Measurements from ENCODE around the gene CSAD.
"Not testable (repeated sequence)": the region's sequence is repeated elsewhere in the genome, so short reads cannot be mapped to it uniquely, and the experiment has no call there.

CSAD gene

DNA sequence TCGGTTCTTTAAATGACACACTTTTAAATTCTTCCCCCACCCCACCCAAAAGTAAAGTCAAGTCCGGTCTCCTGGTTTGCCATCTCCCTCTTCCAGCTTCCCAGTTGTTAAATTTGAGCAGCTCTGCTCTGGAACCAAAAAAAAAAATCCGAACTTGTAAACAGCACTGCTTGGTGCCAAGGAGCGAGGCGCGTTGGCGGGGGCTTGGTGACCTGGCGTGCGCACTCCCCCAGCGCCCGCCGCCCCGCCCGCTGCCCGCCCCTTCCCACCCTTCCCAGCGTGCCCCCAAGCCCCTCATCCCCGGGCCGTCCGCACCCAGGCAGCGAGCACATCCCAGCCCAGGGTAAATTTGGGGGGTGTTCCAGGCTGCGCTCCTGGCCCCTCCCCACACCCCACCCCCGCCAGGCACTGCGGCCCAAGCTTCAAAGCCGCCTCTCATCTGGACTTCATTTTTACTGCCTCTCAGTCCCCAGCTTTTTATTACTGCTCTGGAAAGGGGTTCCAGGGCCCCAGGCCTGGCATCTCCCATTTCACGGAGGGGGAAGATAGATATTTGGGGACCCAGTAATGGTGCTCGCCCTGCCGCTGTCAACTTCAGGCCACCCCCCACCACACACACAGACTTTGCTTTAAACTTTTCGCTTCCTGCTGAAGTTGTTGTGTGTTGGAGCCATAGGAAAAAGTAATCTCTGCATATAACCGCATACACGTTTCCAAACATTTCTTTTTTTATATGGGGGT is 38.0 kb upstream of the CSAD start:
- DNase-seq: no peak

DNA sequence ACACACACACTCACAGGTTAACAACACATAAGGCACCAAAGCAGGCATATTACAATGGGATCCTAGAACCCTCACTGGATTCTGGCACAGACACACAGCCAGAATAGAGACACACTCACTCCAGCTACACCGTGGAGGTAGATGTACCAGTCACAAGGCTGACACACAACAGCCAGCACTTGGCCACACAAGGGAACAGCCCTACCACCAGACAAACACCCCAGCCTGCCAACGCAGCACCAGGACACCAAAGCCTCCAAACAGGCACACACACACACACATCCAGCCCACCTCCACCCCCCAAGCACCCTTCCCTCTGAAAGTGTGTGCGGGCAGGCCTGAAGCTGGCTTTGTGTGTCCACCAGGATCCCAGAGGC is 37.2 kb upstream of the CSAD start:
- no peak for DNase-seq

DNA sequence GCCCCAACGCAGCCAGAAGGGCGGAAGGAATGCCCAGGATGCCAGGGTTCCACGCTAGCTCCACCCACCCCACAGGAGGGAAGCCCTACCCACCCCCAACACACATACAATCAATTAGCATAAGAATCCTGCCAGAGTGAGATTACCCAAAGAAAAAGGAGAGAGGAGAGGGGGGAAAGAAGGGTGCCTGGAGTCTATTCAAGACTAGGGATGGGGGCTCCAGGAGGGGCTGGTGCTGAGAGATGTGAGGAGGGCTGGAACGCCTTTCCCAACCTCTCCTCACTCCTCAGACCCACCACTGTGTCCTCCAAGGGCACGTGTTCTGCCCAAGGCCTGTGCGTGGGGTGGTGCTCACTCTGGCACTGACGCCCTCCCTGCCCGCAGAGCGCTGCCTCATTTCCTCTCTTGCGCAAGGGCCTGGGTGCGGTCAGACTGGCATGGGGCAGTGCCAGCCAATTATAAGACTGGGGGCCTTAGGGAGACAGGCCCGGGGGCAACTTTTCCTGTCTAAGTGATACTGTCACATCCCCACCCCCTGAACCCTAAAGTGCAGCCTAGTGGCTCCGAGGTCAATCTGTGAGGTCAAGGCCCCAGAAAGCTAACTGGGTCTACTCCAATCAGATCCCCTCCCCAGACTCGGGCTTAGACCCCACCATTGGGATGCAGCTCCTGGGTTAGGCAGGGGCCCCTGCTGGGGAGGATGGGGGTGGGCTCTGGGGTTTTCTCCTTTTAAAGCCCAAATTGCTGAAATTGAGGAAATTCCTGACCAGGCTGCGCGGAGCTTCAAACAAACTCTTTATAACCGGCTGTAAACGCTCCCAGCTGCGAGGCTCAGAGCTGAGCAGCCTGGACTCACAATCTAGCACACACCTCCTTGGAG is 36.6 kb upstream of the CSAD start:
- DNase-seq: peak in 1 of 2 experiments; percentile 51

DNA sequence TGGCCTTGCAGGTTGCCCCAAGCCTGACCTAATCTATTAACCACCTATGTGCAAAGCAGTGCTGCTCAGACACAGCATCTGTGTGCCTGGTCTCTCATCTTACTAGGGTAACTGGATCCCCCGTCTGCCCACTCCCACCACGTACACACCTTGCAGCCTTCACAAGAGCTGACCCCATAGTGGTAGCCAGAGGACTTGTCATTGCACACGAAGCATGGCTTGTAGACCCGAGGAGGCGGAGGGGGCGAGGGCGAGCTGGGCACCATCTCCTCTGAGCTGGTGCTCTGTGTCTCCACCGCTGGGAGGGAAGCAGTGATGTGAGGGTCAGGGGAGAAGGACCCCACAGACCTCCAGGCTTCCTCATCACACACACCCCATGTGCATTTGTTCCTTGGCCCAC is 34.8 kb upstream of the CSAD start:
- no peak for DNase-seq

DNA sequence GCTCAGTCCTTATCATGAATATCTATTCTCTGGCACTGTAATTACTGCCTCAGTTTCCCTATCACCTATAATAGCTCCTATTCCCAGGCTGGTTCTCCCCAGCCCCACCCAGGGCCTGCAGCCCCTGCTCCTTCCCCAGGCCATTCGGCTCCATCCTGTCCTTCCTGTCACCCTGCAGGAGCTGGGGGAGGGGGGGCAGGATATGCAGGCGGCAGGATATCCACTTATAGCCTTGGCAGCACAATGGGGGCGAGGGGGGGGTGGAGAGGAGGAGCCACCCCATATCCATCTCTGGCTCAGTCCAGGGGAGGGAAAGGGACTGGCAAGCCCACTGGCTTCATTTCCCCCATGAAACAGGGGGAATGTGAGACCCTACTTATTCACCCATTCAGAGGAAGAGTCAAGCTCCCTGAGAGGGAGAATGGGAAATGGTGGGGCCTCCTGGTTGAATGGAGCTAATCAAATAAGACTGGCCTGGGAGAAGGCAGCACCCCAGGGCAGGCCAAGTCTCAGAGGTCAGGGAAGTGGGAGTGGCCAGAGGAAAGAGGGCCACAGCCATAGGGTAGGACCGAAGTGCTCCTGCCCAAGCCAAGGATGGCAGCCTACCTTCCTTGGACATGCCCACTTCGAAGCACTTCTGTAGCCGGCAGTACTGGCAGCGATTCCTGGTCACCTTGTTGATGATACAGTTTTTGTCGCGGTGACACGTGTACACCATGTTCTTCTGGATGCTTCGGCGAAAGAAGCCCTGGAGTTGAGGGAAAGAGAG is 34.1 kb upstream of the CSAD start:
- DNase-seq: no peak

DNA sequence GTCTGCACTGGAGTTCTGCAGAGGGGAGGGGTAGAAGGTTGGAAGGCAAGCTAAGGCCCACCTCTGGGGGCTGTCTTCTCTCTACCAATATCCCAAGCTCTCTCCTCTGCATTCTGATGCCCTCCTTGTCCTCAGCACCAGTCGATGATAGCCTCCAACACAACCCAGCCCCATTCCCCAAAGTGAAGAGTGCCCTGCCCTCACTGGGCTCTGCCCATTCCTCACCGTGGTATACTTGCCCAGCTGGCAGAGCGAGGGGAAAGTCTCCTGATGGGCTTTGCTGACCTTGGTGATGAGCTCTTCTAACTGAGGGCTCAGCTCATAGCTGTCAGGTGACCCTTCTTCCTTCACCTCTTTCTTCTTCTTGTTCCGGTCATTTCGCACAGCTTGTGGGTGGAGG is 33.5 kb upstream of the CSAD start:
- no peak for DNase-seq

DNA sequence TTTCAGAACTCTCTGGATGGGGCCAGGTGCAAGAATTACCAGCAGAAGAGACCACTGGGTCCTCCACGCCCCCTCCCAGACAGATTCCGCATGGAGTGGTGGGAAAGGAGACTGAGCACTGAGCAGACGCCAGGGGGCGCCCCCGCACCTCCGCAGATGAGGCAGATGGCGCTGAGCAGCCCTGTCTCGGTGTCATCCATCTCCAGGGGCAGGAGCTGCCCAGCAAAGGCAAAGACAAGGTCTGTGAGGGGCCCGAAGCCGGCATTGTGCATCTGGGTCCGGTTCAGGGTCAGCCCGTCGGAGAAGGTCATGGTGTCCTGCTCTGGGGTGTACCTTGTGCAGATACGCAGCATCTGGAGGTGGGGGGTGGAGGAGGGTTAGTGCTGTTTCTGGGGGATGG is 32.6 kb upstream of the CSAD start:
- DNase-seq: peak; percentile 22 to 68

DNA sequence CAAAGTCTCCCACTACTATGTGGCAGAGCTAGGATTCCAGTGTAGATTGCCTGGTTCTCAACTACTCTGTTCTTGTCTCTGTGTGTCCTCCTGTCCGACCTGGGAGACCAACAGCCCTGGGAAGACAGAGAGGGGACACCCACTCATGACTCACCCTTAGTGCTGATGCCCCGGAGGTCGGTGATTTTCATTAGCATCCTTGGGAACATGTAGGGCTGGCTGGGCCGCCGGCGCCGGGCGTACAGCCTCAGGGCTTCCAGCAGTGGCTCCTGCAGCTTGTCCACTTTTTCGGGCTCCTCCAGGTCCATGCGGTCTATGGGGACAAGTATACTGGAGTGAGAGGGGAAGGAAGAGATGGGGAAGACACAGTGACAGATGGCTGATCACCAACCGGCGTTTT is 32.2 kb upstream of the CSAD start:
- DNase-seq: no peak

DNA sequence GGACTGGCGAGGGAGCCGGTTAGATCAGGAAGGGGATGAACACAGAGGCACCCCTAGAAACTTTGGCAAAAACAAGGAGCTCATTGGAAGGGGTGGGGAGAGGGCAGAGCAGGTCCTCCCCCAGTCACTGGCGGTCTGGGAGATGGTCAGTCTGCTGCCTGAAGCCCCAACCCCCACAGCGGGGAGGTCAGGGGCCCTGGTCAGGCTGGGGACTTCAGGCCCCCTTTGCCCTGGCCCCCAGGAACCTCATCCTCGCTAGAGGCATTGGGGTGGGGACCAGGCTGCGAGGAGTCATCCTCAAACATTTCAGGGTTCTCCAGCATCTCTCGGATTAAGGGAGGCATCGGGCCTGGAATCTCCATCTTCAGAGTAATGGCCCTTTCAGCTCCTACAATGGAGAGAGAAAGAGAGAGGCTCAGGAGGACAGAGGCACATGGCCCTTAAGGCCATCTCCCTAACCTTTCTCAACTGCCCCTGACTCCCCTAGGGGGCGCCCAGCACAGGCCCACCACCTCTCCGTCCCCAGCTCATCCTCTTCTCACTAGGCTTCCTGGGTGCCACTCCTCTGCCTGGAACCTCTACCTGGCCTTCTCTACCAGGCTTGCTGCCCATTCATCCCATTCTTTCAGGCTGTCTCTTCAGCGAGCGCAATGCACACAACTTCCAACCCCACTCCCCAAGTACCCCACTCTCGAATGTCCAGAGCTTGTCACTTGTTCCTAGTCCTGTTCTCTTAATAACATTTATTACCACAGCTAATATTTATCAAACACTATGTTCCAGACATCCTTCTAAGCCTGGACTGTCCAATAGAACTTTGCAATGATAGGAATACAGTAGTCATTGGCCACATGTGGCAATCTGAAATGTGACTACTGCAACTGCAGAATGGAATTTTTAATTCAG is 31.0 kb upstream of the CSAD start:
- no peak for DNase-seq

DNA sequence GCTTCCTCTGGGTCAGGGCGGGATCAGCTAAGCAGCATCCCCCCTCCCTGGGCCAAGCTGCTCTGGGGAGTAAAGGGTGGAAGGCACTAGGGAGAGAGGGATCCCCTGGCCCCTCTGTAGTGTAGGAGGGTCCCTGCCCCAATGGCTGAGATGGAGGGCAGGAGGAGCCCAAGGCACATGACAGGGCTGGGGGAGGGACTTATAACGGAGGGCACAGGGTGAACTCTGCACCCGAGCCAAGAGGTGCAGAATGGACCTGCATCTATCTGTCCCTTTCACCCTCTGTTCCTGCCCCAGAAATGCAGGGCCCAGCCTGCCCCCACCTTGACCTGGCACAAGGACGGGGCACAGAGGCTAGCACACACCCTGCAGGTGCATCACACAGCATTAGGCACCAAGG is 30.1 kb upstream of the CSAD start:
- no peak for DNase-seq

DNA sequence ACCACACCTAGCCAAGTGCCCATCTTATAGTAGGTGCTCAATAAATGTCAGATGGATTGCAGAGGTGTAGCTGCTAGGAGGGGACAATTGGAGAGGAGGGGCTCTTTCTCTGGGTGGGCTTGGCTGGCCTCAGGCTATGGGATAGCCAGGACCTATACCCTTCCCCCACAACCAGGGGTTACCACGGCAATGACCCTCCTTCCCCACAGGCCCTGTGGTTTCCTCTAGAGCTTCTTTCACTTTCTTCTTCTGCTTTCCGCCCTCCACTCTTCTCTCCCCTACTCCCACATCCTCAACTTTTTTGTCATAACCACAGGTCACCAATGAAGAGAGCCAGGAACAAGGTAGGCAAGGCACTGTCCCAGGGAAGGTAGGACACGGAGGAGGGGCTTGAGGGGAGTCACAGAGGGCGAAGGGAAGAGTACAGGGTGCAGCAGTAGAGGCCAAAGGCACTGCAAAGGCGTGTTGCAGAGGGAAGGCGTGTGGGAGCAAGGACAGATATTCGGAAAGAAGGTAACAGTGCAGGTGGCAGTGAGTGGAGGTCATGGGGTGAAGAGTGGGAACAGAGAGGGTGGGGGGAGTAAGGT is 28.2 kb upstream of the CSAD start:
- no peak for DNase-seq

DNA sequence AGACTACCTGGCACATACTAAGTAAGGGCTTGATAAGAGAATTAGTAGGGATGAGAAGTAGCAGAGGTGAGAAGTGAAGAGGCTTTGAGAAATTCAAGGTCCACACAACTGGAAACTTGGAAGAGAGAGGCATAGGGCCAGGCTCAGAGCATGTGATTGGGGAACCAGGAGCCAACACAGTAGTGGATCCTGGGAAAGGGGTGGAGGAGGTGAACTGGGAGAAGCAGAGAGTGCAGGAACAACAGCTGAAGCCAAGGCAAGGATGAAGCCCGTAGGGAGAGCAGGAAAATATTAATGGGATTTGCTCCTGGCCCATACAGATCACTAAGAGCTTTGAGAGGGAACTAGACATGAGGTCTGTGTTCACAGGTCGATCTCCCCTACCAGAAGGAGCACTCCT is 27.7 kb upstream of the CSAD start:
- no peak for DNase-seq

DNA sequence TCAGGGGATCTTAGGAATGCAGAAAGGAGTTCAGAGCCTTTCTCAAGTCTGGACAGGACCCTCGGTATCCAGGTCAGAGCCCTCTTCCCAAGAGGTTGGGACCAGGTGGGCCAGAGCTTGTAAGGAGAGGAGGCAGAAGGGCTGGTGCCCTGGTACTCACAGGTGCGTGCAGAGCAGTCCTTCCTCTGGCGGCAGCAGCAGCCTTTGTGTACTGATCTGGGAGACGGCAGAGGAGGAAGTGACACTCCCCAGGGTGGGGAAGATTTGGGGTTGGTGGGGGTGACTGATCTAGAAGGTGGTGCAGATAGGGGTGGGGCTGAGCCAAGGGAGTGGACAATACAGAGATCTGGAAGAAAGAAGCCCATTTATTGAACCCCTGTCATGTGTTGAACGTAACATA is 26.3 kb upstream of the CSAD start, which contains the start of gene ITGB7:
Gene ITGB7 (minus strand): TSS at position 210 of the 400 bp plus-strand sequence. CDS start 6,808 bp downstream, outside the sequence.
- no peak for DNase-seq

DNA sequence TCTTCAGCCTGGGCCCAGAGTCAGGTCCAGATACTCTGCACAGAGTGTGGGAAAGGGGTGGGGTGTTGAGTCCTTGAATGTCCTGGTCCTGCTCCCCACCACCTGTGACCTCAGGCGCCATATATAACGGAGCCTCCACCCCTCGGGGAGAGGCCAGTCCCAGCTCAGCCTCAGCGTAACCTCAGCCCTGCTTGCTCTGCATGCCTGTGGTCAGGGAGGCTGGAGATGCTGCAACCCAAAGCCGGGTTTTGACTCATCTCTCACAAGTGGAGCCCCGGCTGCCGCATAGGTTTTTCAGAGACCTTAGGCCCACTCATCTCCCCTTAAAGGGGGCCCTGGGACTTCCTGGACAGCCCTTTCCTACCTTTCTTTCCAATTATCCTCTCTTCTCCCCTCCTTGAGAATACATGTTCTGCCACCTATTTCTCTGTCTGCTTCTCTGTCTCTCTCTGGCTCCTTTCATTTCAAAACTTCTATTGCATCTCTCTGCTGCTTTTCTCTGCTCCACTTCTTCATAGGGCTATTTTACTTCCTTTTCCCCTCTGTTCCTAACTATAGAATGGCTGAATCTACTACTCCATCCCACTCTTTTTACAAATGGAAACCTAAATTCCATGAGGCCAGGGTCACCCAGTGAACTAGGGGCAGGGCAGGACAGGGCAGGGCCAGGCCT is 25.2 kb upstream of the CSAD start:
- DNase-seq: no peak

DNA sequence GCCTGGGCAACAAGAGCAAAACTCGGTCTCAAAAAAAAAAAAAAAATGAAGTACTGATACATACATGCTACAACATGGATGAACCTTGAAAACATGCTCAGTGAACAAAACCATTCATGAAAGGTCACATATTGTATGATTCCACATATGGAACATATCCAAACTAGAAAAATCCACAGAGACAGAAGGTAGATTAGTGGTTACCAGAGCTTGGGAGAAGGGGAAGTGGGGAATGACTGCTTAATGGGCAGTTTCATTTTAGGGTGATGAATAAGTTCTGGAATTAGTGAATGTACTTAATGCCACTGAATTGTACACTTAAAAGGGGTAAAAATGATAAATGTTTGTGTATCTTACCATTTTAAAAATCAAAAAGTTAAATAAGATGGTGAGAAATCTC is 23.6 kb upstream of the CSAD start:
- DNase-seq: no peak

DNA sequence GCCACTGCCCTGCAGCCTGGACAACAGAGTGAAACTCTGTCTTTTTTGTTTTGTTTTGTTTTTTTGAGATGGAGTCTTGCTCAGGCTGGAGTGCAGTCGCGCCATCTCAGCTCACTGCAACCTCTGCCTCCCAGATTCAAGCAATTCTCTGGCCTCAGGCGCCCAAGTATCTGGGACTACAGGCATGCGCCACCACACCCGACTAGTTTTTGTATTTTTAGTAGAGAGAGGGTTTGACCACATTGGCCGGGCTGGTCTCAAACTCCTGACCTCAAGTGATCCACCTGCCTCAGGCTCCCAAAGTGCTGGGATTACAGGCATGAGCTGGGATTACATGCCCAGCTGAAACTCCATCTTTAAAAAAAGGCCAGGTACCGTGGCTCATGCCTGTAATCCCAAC is 21.6 kb upstream of the CSAD start:
- not testable (repeated sequence) for DNase-seq

DNA sequence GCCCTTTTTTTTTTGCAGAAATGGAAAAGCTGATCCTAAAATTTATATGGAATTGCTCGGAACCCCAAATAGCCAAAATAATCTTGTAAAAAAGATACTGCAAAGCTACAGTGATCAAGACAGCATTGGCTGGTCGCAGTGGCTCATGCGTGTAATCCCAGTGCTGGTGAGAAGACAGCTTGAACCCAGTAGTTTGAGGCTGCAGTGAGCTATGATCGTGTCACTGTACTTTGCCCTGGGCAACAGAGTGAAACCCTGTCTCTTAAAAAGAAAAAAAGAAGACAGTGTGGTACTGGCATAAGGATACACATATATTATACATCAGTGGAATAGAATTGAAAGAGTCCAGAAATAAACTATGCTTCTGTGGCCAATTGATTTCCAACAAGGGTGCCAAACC is 20.9 kb upstream of the CSAD start:
- no peak for DNase-seq

DNA sequence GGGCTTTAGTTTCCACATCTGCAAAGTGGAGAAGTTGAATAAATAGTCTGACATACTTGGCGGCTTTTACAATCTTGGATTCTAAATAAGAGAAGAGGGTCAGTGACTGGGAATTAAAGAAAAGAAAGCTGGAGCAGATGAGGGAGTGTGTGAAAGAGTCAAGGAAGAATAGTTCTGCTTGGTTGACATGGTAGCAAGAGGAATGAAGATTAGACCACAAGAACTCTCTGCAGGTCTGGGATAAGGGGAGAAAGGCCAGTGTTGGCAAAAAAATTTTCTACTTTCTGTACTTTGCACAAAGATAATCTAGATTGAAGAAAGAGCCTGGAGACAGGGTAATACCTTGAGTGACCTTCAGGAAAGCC is 20.4 kb upstream of the CSAD start:
- no peak for DNase-seq

DNA sequence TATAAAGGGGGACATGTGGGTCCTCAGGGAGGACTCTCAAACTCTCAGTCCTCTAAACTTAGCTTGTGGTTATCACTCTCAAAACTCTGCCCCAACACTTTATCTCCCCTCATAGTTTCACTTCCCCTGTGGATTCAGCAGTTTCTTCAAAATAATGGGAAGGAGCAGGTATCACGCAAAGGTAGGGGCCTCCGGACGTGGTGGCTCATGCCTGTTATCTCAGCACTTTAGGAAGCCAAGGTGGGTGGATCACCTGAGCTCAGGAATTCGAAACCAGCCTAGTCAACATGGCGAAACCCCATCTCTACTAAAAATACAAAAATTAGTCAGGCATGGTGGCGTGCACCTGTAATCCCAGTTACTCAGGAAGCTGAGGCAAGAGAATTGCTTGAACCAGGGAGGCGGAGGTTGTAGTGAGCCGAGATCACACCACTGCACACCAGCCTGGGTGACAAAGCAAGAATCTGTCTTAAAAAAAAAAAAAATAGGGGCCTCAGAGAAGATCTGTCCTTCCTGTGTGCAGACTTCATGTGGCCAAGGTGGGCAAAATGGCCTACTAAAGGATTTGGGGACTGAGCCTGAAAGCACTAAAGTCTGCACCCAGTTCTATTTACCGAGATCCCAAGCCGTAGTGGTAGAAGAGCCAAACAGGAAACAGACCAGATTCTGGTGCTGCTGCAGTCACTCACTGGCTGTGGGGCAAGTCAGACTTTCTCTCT is 19.9 kb upstream of the CSAD start:
- no peak for DNase-seq

DNA sequence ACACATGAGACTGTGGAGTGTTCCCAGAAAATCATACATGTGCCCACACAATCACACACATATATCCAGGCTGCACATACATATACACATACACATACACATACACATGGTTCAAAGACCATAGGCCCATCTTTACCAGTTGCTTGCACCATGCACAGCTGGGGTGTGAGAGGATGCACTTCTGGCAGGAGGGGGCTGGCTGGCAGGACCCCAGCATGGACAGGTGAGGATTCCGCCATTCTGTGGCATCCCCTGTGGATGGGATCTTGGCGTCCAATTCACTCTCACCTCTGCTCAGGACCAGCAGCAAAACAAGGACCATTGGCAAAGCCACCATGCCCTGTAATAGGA is 19.4 kb upstream of the CSAD start:
- no peak for DNase-seq

DNA sequence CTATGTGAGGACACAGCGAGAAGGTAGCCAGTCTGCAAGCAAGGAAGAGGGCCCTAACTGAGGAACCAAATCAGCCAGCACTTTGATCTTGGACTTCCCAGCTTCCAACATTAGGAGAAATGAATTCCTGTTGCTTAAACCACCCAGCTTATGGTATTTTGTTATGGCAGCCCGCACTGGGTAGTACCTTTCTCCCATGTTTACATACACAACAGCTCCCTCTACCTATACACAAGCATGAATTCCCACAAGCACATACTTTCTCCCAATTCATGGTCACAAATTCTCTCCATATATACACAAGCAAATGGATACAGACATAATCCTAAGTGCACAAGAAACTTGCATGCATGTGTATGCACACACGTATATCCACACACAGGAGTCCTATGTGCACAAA is 19.0 kb upstream of the CSAD start:
- DNase-seq: no peak

Measured in SW 1271 (cell line).